Naive thymus-derived CD8-positive, alpha-beta T cell (primary cell): Measurements from ENCODE around the gene RPS6KB2. TPM values are rescaled to one million over a fixed set of nuclear protein-coding genes. Genes with fewer than 3 reads are reported as not detected.
A peak's percentile ranks its signal among the peaks of the same experiment; 100 is the strongest.

Experiments used
- ATAC-seq, 2 donors: fragments of 150-1000 bp; cut with Tn5 transposase in 1 of 2; sonication (Bioruptor Pico), chemical (Tn5 transposase) in 1 of 2; 1 replicate in 1 of 2; 2 replicates in 1 of 2; pipeline ENCODE4 v1.10.0; 2021; ENCODE audit warnings: mild to moderate bottlenecking in 2 of 2, moderate library complexity in 2 of 2
- POLR2A ChIA-PET: fragments of 350-600 bp; sonication (Branson Sonifier 250); formaldehyde crosslinking; loops from one replicate; lab custom pipeline; 2021; ENCODE audit warnings: antibody characterized with exemption; lab: Charles Lee
- DNase-seq, 10 donors: peaks; one replicate each; pipeline versions ENCODE4 v3.0.0 to v3.0.0-alpha.2; 2020 to 2022
- H3K27ac Mint-ChIP-seq, 10 donors: one replicate each; pipeline ENCODE4 v1.8.0; 2020 to 2022; ENCODE audit warnings: mild to moderate bottlenecking in 10 of 10, mixed read lengths in 10 of 10, moderate library complexity in 4 of 10, inconsistent platforms in 1 of 10
- H3K27me3 Mint-ChIP-seq, 5 donors: one replicate each; pipeline ENCODE4 v1.8.0; 2021 to 2022; ENCODE audit warnings: mixed read lengths in 5 of 5
- H3K36me3 Mint-ChIP-seq, 3 donors: one replicate each; pipeline ENCODE4 v1.8.0; 2020 to 2022; ENCODE audit warnings: mixed read lengths in 3 of 3, mild to moderate bottlenecking in 2 of 3, inconsistent platforms in 1 of 3
- H3K4me1 Mint-ChIP-seq, 4 donors: one replicate each; pipeline ENCODE4 v1.8.0; 2021 to 2022; ENCODE audit warnings: mixed read lengths in 4 of 4
- H3K4me3 Mint-ChIP-seq, 10 donors: one replicate each; pipeline ENCODE4 v1.8.0; 2020 to 2022; ENCODE audit warnings: mild to moderate bottlenecking in 10 of 10, mixed read lengths in 10 of 10, moderate library complexity in 6 of 10, inconsistent platforms in 1 of 10
- H3K9me3 Mint-ChIP-seq, 9 donors: one replicate each; pipeline ENCODE4 v1.8.0; 2020 to 2022; ENCODE audit warnings: mixed read lengths in 9 of 9, mild to moderate bottlenecking in 3 of 9, inconsistent platforms in 1 of 9, moderate library complexity in 1 of 9
- polyA plus RNA-seq, 3 donors: library from polyadenylated mRNA; unstranded; fragments of 300-500 nt; fragmentation: Illumina TruSeq; gene quantifications; one replicate each; pipeline ENCODE4 v1.2.3, GENCODE V29; 2021
- total RNA-seq, 8 experiments: library from RNA in 2 of 8; stranded (reverse) in 2 of 8; gene quantifications; one replicate each; pipeline ENCODE4 v1.2.3 and lab custom pipeline; 2021 to 2026

RPS6KB2 gene
- total and polyA plus RNA-seq, 5 experiments from 2014 or later = 41.9 to 82.8 (median 45.9) TPM

- peaks cover 31 to 79% (median 68%) of the 10 kb centered on the region in 4 donors for H3K4me1 Mint-ChIP-seq
- H3K4me3 Mint-ChIP-seq = peak overlapping the region; percentile 82 to 100 (median 96)
- ATAC-seq (no peak), DNase-seq (peak in 4 of 10 donors; percentile 22 to 35 (median 27))
- H3K27me3 Mint-ChIP-seq = no peaks in the 10 kb centered on the region
- POLR2A ChIA-PET = interaction anchor here (0.9 to 31.8 kb wide), 8 partner anchors 17 to 136 kb away, joined by 3 to 2390 read pairs (median 79); partner anchors contain the start of genes AIP, CABP4, CARNS1 and CDK2AP2
- H3K36me3 Mint-ChIP-seq = peaks cover 0 to 18% (median 4%) of the 10 kb centered on the region in 3 donors
- H3K9me3 Mint-ChIP-seq = no peaks in the 10 kb centered on the region
- peak overlapping the region; percentile 91 to 97 (median 94) for H3K27ac Mint-ChIP-seq
Observed at GRCh38 chr11:67439321-67440228, 11.3 kb downstream of the RPS6KB2 start.

- peak in 3 of 10 donors; percentile 21 to 32 (median 27) for DNase-seq
- H3K4me1 Mint-ChIP-seq = peaks cover 35 to 81% (median 70%) of the 10 kb centered on the region in 4 donors
Observed at GRCh38 chr11:67440229-67441097, 12.2 kb downstream of the RPS6KB2 start.

GRCh38 chr11:67441098-67441563, 12.8 kb downstream of the RPS6KB2 start:
- Mint-ChIP-seq H3K4me3 (peak overlapping the region in 9 of 10 donors; percentile 16 to 96 (median 49)), H3K36me3 (peaks cover 0 to 9% (median 4%) of the 10 kb centered on the region in 3 donors), H3K9me3 (no peaks in the 10 kb centered on the region), H3K27me3 (no peaks in the 10 kb centered on the region), H3K4me1 (peaks cover 39 to 81% (median 73%) of the 10 kb centered on the region in 4 donors), H3K27ac (peak overlapping the region; percentile 74 to 97 (median 94))
- POLR2A ChIA-PET = interaction anchor here (0.9 to 31.8 kb wide), 8 partner anchors 9 to 91 kb away, joined by 3 to 2390 read pairs (median 10); partner anchors contain the start of genes AIP, CABP4, CARNS1 and CORO1B
- ATAC-seq (no peak), DNase-seq (peak in 2 of 10 donors; percentile 37 to 42)

More at GRCh38 chr11:67440229-67441097, 12.2 kb downstream of the RPS6KB2 start:
- Mint-ChIP-seq H3K27ac (peak overlapping the region; percentile 91 to 97 (median 94)), H3K36me3 (peaks cover 0 to 10% (median 4%) of the 10 kb centered on the region in 3 donors), H3K27me3 (no peaks in the 10 kb centered on the region), H3K9me3 (no peaks in the 10 kb centered on the region), H3K4me3 (peak overlapping the region; percentile 79 to 100 (median 96))
- POLR2A ChIA-PET = interaction anchor here (0.9 to 31.8 kb wide), 8 partner anchors 8 to 90 kb away, joined by 3 to 2390 read pairs (median 10); partner anchors contain the start of genes AIP, CABP4, CARNS1 and CORO1B
- no peak for ATAC-seq

GRCh38 chr11:67441731-67442351, 13.5 kb downstream of the RPS6KB2 start:
- DNase-seq = peak in 2 of 10 donors; percentile 57 to 63

GRCh38 chr11:67442504-67443404, 14.5 kb downstream of the RPS6KB2 start:
- peak overlapping the region; percentile 59 to 83 (median 74) for H3K4me3 Mint-ChIP-seq
- POLR2A ChIA-PET = interaction anchor here (0.6 to 28.8 kb wide), 13 partner anchors 8 to 51 kb away, joined by 3 to 780 read pairs (median 20); partner anchors contain the start of genes CABP4, CARNS1, PPP1CA and PTPRCAP
- H3K4me1 Mint-ChIP-seq = peaks cover 37 to 85% (median 78%) of the 10 kb centered on the region in 4 donors
- no peaks in the 10 kb centered on the region for H3K27me3 Mint-ChIP-seq
- H3K36me3 Mint-ChIP-seq = no peaks in the 10 kb centered on the region
- ATAC-seq (peak in 1 of 2 donors; percentile 0), DNase-seq (peak in 2 of 10 donors; percentile 25 to 30)
- peak overlapping the region; percentile 89 to 97 (median 92) for H3K27ac Mint-ChIP-seq
- no peaks in the 10 kb centered on the region for H3K9me3 Mint-ChIP-seq

More at GRCh38 chr11:67441731-67442351, 13.5 kb downstream of the RPS6KB2 start:
- peaks cover 0 to 3% (median 0%) of the 10 kb centered on the region in 3 donors for H3K36me3 Mint-ChIP-seq
- peaks cover 38 to 81% (median 74%) of the 10 kb centered on the region in 4 donors for H3K4me1 Mint-ChIP-seq
- peak overlapping the region; percentile 50 to 96 (median 68) for H3K4me3 Mint-ChIP-seq
- peak overlapping the region; percentile 90 to 97 (median 92) for H3K27ac Mint-ChIP-seq
- POLR2A ChIA-PET = interaction anchor here (0.9 to 31.8 kb wide), 8 partner anchors 10 to 92 kb away, joined by 3 to 2390 read pairs (median 10); partner anchors contain the start of genes AIP, CABP4, CARNS1 and CORO1B
- peak; percentile 5 to 38 for ATAC-seq
- no peaks in the 10 kb centered on the region for H3K9me3 Mint-ChIP-seq
- no peaks in the 10 kb centered on the region for H3K27me3 Mint-ChIP-seq

- peak overlapping the region; percentile 90 to 97 (median 93) for H3K27ac Mint-ChIP-seq
- DNase-seq (no peak), ATAC-seq (no peak)
- no peaks in the 10 kb centered on the region for H3K9me3 Mint-ChIP-seq
- peak overlapping the region in 9 of 10 donors; percentile 65 to 88 (median 82) for H3K4me3 Mint-ChIP-seq
- POLR2A ChIA-PET = interaction anchor here (0.9 to 28.8 kb wide), 12 partner anchors 10 to 102 kb away, joined by 3 to 780 read pairs (median 19); partner anchors contain the start of genes AIP, CABP4, CARNS1 and PPP1CA
- H3K36me3 Mint-ChIP-seq = no peaks in the 10 kb centered on the region
- H3K4me1 Mint-ChIP-seq = peaks cover 30 to 87% (median 78%) of the 10 kb centered on the region in 4 donors
- no peaks in the 10 kb centered on the region for H3K27me3 Mint-ChIP-seq
Observed at GRCh38 chr11:67445515-67445914, 17.2 kb downstream of the RPS6KB2 start.

GRCh38 chr11:67448220-67448609, 19.9 kb downstream of the RPS6KB2 start:
- POLR2A ChIA-PET = interaction anchor here (0.6 to 28.8 kb wide), 12 partner anchors 8 to 1949 kb away, joined by 3 to 780 read pairs (median 4); partner anchors contain the start of genes MALAT1, PPP1CA, PTPRCAP and RAD9A
- DNase-seq (no peak), ATAC-seq (no peak)
- Mint-ChIP-seq H3K27me3 (no peaks in the 10 kb centered on the region), H3K4me1 (peaks cover 22 to 74% (median 59%) of the 10 kb centered on the region in 4 donors), H3K4me3 (peak overlapping the region in 1 of 10 donors; percentile 6), H3K36me3 (no peaks in the 10 kb centered on the region), H3K9me3 (no peaks in the 10 kb centered on the region), H3K27ac (peak overlapping the region in 7 of 10 donors; percentile 12 to 73 (median 63))

GRCh38 chr11:67449116-67449844, 21.0 kb downstream of the RPS6KB2 start:
- Mint-ChIP-seq H3K4me3 (peak overlapping the region in 4 of 10 donors; percentile 10 to 26 (median 14)), H3K27ac (peak overlapping the region in 9 of 10 donors; percentile 31 to 82 (median 69)), H3K27me3 (no peaks in the 10 kb centered on the region), H3K9me3 (no peaks in the 10 kb centered on the region), H3K4me1 (peaks cover 22 to 67% (median 52%) of the 10 kb centered on the region in 4 donors), H3K36me3 (no peaks in the 10 kb centered on the region)
- no peak for ATAC-seq
- DNase-seq = no peak
- POLR2A ChIA-PET = interaction anchor here (0.6 to 28.8 kb wide), 11 partner anchors 13 to 105 kb away, joined by 3 to 780 read pairs (median 5); partner anchors contain the start of genes PPP1CA, PTPRCAP, RPS6KB2 and TMEM134

- POLR2A ChIA-PET = interaction anchor here (0.6 to 28.8 kb wide), 8 partner anchors 8 to 49 kb away, joined by 3 to 780 read pairs (median 4); partner anchors contain the start of genes CORO1B, PPP1CA, PTPRCAP and RPS6KB2
- DNase-seq (no peak), ATAC-seq (no peak)
- H3K36me3 Mint-ChIP-seq = no peaks in the 10 kb centered on the region
- H3K9me3 Mint-ChIP-seq = no peaks in the 10 kb centered on the region
- H3K4me3 Mint-ChIP-seq = peak overlapping the region in 1 of 10 donors; percentile 50
- H3K27me3 Mint-ChIP-seq = no peaks in the 10 kb centered on the region
- peak overlapping the region in 4 of 10 donors; percentile 48 to 80 (median 62) for H3K27ac Mint-ChIP-seq
- peaks cover 12 to 52% (median 35%) of the 10 kb centered on the region in 4 donors for H3K4me1 Mint-ChIP-seq
Observed at GRCh38 chr11:67450796-67451657, 22.7 kb downstream of the RPS6KB2 start.
